CD1c-positive myeloid dendritic cell (primary cell): ENCODE results near the gene SUN1.
"Not testable (repeated sequence)": the region's sequence is repeated elsewhere in the genome, so short reads cannot be mapped to it uniquely, and the experiment has no call there.

Source experiments
- DNase-seq: peaks from one replicate; pipeline ENCODE4 v3.0.0-alpha.2; 2016; ENCODE audit errors: extremely low spot score

The SUN1 gene

DNA sequence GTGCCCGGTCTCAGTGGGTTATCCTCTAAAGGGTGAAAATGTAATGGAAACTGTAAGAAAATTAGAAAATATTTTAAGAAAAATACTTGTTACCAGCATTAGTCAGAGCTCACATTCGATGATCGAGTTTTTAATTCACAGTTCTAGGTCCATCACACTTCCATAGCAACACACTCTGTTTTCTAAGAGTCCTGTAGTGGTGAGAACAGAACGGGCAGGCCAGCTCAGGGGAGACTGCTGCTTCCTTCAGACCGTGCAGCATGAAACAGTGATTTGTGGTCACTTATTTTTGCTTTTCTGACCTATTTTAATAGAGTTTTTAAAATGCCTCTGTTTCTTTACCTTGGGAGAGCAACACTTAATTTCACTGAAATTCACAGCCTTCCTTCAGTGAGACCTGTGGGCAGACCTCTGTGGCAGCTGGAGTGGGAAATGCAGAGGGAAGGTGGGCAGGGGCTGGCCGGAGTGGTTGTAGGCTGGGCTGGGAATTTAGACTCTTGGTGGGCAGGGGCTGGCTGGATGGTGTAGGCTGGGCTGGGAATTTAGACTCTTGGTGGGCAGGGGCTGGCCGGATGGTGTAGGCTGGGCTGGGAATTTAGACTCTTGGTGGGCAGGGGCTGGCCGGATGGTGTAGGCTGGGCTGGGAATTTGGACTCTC, 1.5 kb downstream of the SUN1 start:
- DNase-seq = no peak

DNA sequence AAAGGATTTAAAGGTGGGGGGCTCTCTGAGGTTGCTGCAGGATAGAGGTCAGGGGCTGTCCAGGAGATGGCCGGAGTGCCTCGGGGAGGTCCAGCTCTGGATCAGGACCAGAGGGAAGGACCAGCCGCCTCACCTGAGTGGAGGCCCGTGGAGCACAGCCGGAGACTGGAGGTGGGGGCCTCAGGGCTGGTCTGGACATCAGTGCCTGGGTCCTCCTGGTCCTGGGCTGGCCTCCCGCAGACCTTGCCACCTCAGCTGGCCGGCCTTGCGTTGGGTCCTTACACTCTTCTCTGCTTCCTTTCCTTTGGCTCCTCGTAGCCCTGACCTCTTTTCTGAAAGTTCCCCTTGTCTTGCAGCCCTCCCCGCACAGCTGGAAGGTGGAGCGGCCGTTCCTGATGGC, 2.0 kb downstream of the SUN1 start:
- DNase-seq = no peak

DNA sequence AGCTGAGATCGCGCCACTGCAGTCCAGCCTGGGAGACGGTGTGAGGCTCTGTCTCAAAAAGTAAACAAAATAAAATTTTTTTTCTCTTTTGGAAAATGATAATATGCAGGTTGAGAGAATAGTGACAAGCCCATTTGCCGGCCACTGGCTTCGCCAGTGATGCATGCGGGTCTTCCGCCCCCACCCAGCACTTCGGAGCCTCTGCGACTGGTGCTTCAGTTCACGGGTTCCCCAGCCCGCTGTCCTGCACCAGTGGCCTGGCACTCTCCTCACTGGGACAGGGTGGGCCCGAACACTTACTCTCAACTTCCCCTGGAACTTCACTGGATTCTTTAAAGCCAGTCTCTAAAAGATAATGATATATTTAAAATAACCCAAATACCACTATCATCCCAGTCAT, 2.7 kb downstream of the SUN1 start:
- no peak for DNase-seq

DNA sequence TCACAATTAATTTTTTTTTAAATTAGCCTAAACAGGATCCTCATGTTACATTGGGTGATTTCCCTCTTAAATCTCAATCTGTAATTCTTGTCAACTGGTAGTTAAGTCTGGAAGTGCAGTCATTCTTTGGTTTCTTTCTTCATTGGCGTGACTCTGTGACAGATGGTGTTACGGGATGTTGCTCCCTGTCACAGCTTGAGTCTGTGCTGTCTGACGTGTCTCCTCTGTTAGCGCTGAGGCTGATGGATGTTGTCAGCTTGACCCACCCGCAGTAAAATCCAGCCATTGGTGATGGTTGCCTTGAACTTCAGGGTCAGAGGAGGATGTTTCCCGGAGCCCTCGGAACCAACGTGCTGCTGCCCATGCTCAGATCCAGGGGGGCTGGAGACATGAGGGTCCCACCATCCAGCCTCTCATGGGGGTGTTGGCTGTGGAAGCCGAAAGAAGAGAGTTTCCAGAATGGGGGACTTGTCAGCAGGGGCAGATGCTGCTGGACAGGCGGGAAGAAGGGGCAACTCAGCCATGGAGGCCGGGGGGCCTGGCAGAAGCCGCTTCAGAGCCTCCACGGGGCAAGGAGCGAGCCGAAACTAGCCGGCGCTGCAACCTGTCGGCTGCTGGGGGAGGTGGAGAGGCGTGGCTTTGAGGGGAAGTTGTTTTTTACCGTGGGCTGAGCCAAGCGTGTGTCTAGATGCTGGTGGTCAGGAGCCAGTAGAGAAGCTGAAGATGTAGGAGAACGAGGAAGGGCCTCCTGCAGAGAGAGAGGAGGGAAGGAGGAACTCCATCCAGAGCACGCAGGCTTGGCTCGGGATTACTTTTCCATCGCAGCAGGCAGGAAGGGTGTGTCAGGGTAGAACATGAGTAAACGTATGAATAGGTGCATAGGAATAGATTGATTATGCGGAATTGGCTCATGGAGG, 3.5 kb downstream of the SUN1 start:
- no peak for DNase-seq

DNA sequence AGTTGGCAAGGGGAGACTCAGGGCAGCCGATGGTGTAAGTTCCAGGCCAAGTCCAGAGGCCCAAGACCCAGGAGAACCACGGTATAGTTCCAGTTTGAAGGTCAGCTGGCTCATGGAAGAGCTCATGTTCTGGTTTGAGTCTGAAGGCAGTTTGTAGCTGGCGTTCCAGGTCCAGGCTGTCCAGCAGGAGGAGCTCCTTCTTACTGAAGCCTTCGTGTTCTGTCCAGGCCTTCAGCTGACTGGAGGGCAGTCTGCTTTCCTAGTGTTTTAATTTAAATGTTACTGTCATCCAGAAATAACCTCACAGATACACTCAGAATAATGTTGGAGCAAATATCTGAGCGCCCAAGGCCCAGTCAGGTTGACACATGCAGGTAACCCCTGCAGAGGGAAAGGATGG, 4.2 kb downstream of the SUN1 start:
- DNase-seq = no peak

DNA sequence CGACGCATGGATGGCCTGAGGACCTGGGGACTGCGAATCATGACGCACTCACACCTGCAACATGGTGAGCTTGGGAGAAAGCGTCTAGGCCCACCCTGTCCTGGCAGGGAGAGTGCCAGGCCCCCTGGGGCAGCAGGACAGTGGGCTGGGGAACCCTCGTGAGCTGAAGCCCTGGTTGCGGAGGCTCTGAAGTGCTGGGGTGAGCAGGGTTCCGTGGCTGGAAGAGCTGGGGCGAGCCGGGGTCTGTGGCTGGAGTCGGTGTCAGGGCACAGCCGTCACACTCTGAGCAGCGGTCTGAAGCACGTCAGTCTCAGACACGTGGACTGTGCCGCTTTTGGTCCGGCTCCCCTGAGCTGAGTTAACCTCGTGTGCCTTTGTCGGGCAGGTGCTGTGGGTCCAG, 4.7 kb downstream of the SUN1 start:
- no peak for DNase-seq

DNA sequence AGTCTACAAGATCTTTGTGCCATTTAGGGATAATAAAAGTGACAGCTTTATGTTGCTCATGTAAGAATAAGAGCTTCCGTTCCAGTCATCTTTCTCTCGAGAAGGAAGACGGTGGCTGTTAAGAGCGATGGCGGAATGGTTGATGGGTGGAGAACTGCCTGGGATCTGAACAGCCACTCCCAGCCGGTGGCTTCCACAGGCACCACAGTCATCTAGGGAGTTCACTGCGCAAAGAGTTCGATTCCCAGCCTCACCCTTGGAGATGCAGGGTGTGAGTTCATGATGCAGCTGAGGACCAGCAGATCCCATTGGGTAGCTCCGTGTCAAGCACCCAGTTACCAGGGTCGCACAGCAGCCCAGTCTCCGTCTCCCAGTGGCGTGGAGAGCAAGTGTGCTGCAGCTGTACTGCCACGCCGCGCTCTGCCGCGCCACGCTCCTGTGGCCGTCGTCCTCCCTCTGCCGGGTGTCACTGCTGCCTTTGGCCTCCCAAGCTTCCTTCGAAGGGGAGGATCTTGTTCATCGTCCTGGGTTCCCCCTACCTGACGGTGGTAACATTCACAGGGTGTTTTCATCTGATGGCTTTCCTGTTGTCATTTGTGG, 7.8 kb downstream of the SUN1 start:
- DNase-seq = no peak

DNA sequence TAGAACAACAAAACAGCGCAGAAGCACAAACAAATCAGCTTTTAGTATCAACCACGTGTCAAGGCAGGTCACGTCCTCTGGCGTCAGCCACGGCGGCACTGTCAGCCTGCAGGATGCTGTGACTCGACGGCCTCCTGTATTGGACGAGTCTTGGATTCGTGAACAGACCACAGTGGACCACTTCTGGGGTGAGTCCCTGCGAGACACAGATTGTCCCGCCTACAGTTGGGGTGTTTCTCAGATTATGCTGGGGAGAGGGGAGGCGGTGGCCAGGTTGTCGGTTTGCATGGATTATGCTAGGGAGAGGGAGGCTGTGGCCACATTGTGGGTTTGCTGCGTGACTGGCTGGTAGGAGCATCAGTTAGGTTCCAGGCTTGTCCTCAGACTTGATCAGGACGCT, 9.7 kb downstream of the SUN1 start:
- no peak for DNase-seq

DNA sequence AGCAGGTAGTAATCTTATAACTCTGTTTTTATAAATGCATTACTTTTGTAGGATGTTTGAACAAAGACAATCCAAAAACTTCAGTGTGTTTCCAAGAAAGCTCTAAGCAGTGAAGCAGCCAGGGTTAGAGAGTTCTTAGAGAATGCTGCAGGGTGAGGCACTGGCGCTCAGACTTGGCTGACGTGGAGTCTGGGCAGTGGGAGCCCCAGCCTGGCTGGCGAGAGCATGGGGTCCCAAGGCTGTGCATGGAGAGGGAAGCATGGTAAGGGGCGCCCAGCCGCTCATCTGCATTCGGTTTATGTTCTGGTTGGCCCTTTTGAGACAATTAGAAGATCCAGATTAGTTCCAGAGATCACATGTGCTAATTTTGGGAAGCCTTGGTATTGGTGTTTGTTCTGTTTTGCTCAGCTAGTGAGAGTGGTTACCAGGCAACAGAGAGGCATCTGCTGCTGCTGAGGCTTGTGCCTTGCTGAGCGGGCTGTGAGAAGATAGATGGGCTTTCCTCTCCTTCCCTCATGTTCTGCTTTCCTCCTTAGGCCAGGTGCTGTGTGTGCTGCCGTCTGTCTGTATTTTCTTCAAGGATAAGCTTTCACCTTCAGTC, 10.3 kb downstream of the SUN1 start:
- DNase-seq = no peak

DNA sequence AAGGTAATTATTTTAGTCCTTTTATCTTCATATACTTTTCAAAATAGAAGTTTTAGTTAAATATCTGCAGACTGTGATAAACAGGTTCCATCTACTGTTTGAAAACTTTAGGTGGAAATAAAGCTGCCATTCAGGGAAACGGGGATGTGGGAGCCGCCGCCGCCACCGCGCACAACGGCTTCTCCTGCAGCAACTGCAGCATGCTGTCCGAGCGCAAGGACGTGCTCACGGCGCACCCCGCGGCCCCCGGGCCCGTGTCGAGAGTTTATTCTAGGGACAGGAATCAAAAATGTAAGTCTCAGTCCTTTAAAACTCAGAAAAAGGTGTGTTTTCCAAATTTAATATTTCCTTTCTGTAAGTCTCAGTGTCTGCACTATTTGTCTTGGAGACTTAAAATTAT, 11.0 kb downstream of the SUN1 start:
- DNase-seq = no peak

DNA sequence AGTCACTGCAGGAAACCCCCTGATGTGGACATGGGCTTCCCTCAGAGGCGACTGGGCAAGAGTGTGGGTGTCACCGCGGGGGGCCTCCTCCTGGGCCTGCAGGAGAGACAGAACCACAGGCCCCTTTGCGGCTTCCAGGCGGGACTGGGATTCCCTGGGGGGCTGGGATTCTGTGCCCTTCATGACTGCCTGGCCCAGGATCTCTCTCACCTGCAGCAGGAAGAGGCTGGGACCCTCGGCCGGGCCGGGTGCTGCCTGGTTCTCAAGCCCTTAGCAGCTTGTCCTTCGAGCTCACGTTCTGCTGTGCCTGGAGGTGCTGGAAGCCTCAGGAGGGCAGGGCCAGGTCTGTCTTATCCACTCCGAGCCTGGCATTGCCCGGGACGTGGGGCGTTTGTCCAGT, 11.8 kb downstream of the SUN1 start:
- DNase-seq = no peak

DNA sequence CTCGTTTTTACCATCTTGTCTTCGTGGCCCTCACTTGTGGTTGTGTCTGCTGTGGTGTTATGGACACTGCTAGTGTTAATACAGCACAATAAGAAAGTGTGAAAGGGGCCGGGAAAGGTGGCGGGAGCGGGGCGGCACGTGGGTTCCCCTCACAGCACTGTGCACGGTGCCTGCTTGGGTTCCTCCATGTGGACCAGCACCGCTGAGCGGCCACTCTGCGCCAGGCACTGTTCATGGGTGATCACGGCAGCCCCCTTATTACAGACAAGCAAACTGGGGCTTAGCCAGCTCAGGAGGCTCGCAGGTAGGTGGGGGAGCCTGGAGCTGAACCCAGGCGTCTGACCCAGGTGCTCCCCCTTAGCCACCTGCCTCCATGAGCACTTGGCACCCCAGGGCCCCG, 12.2 kb downstream of the SUN1 start:
- DNase-seq = no peak

DNA sequence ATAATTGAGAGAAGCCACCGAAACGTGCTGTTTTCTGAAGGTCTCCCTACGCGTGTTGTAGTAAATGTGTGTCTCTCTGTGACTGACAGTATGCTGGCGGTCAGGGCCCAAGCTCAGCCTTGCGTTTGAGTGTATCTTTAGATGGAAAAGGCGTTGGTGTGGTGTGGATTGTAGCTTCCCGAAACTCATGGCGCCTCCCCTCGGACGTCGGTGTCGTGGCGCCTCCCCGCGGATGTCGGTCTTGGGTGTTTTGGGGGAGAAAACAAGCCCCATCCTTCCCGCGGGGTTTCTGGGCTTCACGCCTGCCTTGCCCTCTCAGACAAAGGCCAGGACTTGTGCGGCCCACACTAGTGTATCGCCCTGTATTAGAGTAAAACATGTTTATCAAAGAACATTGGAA, 12.8 kb downstream of the SUN1 start:
- DNase-seq = no peak

DNA sequence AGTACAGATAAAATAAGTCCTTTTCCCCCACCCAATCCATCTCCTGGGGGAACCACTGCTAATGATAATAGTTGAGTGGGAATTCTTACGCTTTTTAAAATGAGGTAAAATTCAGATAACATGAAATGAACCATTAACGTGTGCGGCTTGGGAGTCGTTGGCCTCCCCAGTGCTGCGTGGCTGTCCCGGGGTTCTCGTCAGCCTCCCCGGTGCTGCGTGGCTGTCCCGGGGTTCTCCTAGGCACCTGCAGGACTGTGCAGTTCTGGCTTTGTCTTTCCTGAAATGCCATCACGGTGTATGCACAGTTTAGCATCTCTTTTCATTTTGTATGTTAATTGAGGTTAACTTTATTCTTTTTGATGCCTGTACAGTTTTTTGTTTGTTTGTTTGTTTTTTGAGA, 13.5 kb downstream of the SUN1 start:
- no peak for DNase-seq

DNA sequence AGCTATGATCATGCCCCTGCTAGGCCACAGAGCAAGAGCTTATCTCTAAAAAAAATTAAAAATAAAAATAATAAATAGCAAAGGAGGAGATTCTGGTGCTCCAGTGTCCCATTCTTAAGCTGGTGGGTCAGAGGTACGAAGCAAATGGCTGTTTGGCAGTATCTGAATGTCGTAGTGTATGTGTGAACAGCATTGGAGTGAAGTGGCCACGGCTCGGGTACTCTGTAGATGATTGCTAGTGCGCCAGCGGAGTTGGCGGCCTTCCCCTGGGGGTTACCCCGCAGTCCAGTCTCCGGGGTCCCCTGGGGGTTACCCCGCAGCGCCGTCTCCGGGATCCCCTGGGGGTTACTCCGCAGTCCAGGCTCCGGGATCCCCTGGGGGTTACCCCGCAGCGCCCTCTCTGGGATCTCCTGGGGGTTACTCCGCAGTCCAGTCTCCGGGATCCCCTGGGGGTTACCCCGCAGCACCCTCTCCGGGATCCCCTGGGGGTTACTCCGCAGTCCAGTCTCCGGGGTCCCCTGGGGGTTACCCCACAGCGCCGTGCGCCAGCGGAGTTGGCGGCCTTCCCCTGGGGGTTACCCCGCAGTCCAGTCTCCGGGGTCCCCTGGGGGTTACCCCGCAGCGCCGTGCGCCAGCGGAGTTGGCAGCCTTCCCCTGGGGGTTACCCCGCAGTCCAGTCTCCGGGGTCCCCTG, 14.8 kb downstream of the SUN1 start:
- not testable (repeated sequence) for DNase-seq

DNA sequence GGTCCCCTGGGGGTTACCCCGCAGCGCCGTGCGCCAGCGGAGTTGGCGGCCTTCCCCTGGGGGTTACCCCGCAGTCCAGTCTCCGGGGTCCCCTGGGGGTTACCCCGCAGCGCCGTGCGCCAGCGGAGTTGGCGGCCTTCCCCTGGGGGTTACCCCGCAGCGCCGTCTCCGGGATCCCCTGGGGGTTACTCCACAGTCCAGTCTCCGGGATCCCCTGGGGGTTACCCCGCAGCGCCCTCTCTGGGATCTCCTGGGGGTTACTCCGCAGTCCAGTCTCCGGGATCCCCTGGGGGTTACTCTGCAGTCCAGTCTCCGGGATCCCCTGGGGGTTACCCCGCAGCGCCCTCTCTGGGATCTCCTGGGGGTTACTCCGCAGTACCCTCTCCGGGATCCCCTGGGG, 15.5 kb downstream of the SUN1 start:
- DNase-seq = not testable (repeated sequence)

DNA sequence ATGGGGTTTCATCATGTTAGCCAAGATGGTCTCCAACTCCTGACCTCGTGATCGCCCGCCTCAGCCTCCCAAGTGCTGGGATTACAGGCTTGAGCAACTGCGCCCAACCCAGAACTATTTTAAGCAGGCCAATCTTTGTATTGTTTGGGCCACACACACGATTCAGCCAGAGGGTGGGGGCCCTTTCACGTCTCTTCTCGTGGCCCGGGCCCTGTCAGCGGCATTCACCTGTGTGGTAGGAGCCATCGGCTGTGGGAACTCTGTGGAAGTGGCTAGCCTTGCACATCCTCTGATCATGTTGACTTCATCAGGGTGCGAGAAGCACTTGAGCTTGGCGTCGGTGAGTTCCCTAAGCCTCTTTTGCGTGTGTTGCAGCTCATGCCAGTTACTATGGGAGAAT, 16.9 kb downstream of the SUN1 start:
- no peak for DNase-seq

DNA sequence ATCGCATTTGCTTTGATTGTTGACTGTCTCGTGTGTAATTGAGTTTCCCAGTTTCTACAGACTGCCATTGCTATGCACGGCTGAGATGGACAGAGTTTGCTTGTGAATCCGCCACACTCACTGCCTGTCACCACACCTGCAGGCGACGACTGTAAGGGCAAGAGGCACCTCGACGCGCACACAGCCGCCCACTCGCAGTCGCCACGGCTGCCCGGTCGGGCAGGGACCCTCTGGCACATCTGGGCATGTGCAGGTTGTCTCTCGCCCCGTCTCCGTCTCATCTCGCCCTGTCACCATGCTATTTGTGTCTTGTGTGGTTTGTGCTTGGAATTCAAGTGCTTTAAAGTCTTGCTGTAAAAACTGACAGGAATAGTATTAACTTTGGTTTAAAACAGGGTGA, 17.5 kb downstream of the SUN1 start:
- DNase-seq = no peak

DNA sequence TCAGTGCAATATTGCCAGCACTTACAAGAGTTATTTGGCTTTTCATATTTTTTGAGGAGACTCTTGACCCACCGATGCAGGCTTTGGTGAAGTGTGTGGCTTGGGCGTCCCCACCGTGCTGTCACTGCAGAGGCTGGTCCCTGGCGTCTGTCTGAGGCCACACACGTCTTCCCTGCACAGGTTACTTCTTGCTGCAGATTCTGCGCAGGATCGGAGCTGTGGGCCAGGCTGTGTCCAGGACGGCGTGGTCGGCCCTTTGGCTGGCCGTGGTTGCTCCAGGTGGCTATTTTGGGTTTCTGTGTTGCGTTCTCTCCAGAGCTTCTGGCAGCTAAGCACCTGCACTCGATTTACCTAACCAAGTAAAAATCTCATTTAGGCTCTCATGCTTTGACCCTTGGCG, 18.9 kb downstream of the SUN1 start:
- no peak for DNase-seq

DNA sequence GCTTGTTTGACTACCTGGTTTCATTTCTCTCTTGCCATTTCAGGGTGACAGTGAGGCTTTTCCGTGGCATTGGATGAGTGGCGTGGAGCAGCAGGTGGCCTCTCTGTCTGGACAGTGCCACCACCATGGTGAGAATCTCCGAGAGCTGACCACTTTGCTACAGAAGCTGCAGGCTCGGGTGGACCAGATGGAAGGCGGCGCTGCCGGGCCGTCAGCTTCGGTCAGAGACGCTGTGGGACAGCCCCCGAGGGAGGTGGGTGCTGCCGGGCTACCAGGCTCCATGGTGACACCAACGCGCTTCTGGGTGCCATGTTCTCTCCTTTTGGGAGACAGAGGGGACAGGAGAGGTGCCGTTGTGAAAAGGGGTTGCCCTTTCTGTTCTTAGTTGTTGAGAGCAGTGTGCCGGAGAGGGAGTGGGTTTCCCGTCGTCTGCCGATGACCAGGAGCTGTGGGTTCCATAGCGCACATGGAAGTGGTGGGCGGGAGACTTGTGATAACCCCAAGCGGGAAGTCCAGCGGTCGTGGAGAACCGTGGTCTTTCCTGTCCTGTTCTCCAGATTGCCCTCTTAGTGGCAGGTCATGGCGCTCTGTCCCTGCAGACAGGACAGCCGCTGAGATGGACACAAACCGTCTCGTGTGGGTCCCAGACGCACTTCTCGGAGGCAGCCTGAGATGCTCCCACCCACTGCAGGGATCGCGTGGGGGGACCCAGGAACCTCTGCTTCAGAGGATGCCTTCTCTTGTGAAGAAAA, 21.3 kb downstream of the SUN1 start:
- DNase-seq = no peak

DNA sequence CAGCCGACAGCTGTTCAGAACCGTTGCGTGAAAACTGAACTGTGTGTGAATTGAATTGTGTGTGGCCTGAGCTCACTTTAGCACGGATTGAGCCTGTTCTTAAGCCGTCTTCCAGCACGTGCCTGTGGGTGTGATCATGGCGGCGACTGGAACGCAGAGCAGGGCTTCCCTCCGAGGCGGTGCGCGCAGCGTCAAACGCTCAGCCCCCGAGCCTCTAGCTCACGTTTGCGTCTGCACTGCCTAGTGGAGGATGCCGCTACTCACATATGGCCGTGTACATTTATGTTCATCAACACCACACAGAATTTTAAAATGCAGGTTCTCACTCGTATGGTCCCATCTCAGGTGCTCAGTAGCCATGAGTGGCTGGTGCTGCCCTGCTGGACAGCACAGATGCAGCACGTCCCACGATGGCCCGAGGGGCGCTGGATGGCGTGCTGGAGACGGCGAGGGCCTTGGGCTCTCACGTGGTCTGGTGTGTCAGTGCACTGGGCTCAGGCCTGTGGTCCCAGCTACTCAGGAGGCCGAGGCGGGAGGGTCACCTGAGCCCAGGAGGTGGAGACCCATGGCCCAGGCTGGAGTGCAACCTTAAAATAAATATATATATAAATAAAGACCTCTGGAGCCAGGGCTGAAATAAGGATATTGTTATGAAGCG, 22.0 kb downstream of the SUN1 start:
- no peak for DNase-seq
